K562 (cell line): Measurements from ENCODE around the gene QKI. TPM values are rescaled to one million over a fixed set of nuclear protein-coding genes. Genes with fewer than 3 reads are reported as not detected.

Experiments
- ATAC-seq: fragments of 200-7000 bp; cut with Tn5 transposase; 3 replicates; pipeline ENCODE4 v1.9.1; 2020; ENCODE audit warnings: moderate library complexity
- BruUV-seq: library from RNA; stranded (reverse); fragments of 400-500 nt; replicated peaks from 2 replicates; lab custom pipeline; 2021; lab: Mats Ljungman, UMichigan
- CTCF ChIA-PET: fragments of 300-600 bp; formaldehyde crosslinking; extraction: SDS; loops from one replicate; lab custom pipeline; 2021; ENCODE audit warnings: low intra/inter-chr PET ratio; lab: Yijun Ruan, JAX
- POLR2A ChIA-PET: fragments of 300-600, 350-650 bp; sonication (Branson Sonifier 250); formaldehyde crosslinking; extraction: SDS; loops from one replicate; lab custom pipeline; 2021; ENCODE audit warnings: antibody characterized with exemption, inconsistent platforms; lab: Yijun Ruan, JAX
- DNase-seq, 4 experiments: peaks; one replicate each; pipeline versions ENCODE4 v3.0.0 to v3.0.0-alpha.2; 2011 to 2018; ENCODE audit warnings: low spot score in 3 of 4, mixed read lengths in 3 of 4; ENCODE audit errors: extremely low read depth in 1 of 4
- FAIRE-seq: peaks from 2 replicates; lab custom pipeline; 2011; peaks lifted over from hg19 to GRCh38; lab: Jason Lieb, UNC
- H2AFZ ChIP-seq: 2 replicates; pipeline ENCODE4 v1.6.0; 2011; ENCODE audit warnings: low read depth, low read length, control low read depth, inconsistent platforms
- H3K27ac ChIP-seq: fragments of 200-600 bp; 3 replicates; pipeline ENCODE4 v1.8.0; 2011; ENCODE audit warnings: low read depth, mild to moderate bottlenecking, control low read depth, inconsistent platforms, low read length, moderate library complexity, mixed read lengths; ENCODE audit errors: extremely low read depth
- H3K27me3 ChIP-seq, 2 experiments: fragments of 300-600 bp in 1 of 2; 2 replicates in 1 of 2; 3 replicates in 1 of 2; pipeline versions ENCODE4 v1.6.0 to v1.8.0; 2011; ENCODE audit warnings: inconsistent platforms in 2 of 2, low read length in 2 of 2, mild to moderate bottlenecking in 1 of 2, mixed read lengths in 1 of 2, moderate library complexity in 1 of 2; ENCODE audit not compliant: control insufficient read depth in 2 of 2, insufficient read depth in 2 of 2
- H3K36me3 ChIP-seq: fragments of 300-600 bp; 3 replicates; pipeline ENCODE4 v1.8.0; 2011; ENCODE audit warnings: mild to moderate bottlenecking, low read length, inconsistent platforms; ENCODE audit not compliant: control insufficient read depth, insufficient read depth
- H3K4me1 ChIP-seq, 2 experiments: fragments of 200-600 bp in 1 of 2; replicated peaks in 1 of 2; 2 replicates in 1 of 2; 3 replicates in 1 of 2; pipeline versions ENCODE4 v1.5.1 to v1.8.0; 2011; ENCODE audit warnings: inconsistent platforms in 2 of 2, low read length in 2 of 2, mild to moderate bottlenecking in 1 of 2, mixed read lengths in 1 of 2, moderate library complexity in 1 of 2; ENCODE audit not compliant: control insufficient read depth in 2 of 2, insufficient read depth in 2 of 2
- H3K4me2 ChIP-seq: 2 replicates; pipeline ENCODE4 v1.6.1; 2011; ENCODE audit warnings: low read length, control low read depth, inconsistent platforms, mixed read lengths; ENCODE audit not compliant: insufficient read depth
- H3K4me3 ChIP-seq: fragments of 200-600 bp; sonication (generic), shearing (Covaris generic); 2 replicates; pipeline ENCODE4 v1.5.1; 2016; ENCODE audit warnings: control low read depth, inconsistent platforms
- H3K79me2 ChIP-seq: fragments of 200-600 bp; 3 replicates; pipeline ENCODE4 v1.8.0; 2011; ENCODE audit warnings: low read length, inconsistent platforms; ENCODE audit not compliant: control insufficient read depth, insufficient read depth
- H3K9ac ChIP-seq, 2 experiments: 2 replicates each; pipeline versions ENCODE4 v1.6.0 to v1.6.1; 2011; ENCODE audit warnings: low read depth in 2 of 2, low read length in 2 of 2, control low read depth in 1 of 2, inconsistent platforms in 1 of 2, mild to moderate bottlenecking in 1 of 2, mixed read lengths in 1 of 2; ENCODE audit not compliant: insufficient read depth in 1 of 2
- H3K9me1 ChIP-seq: one replicate; pipeline ENCODE4 v1.6.0; 2011; ENCODE audit warnings: inconsistent platforms, mild to moderate bottlenecking, low read length, moderate library complexity; ENCODE audit not compliant: control insufficient read depth, insufficient read depth
- H3K9me3 ChIP-seq: replicated peaks from 2 replicates; pipeline ENCODE4 v1.5.1; 2011; ENCODE audit warnings: low read depth, low read length, inconsistent platforms; ENCODE audit not compliant: control insufficient read depth, insufficient read depth
- H4K20me1 ChIP-seq: replicated peaks from 2 replicates; pipeline ENCODE4 v1.6.1; 2011; ENCODE audit warnings: low read length, inconsistent platforms, mixed read lengths; ENCODE audit not compliant: control insufficient read depth, insufficient read depth
- CGGBP1 ChIP-seq: fragments of 250-450 bp; sonication (Bioruptor Pico); IDR thresholded peaks from 2 replicates; pipeline ENCODE4 v1.9.0; 2021; ENCODE audit warnings: mild to moderate bottlenecking
- DMBX1 ChIP-seq: fragments of 250-450 bp; sonication (Bioruptor Pico); IDR thresholded peaks from 2 replicates; pipeline ENCODE4 v1.8.0; 2022; ENCODE audit warnings: inconsistent platforms, mild to moderate bottlenecking, moderate library complexity, borderline replicate concordance
- ELF1 ChIP-seq: fragments of 200-800 bp; sonication (Bioruptor generic); IDR thresholded peaks from 2 replicates; pipeline ENCODE4 v1.6.1; 2016; ENCODE audit warnings: missing genetic modification characterization, missing compliant biosample characterization
- HDGF ChIP-seq: fragments of 450-650 bp; IDR thresholded peaks from 2 replicates; pipeline ENCODE4 v1.6.1; 2016
- PHF8 ChIP-seq: fragments of 200-600 bp; sonication (generic); IDR thresholded peaks from 2 replicates; pipeline ENCODE4 v1.6.1; 2012; ENCODE audit warnings: mixed run types, mild to moderate bottlenecking, inconsistent platforms, low read length, moderate library complexity, borderline replicate concordance
- PKNOX1 ChIP-seq: fragments of 450-650 bp; IDR thresholded peaks from 2 replicates; pipeline ENCODE4 v1.6.1; 2016
- RHOXF2B ChIP-seq: fragments of 250-450 bp; sonication (Bioruptor Pico); conservative IDR thresholded peaks from 2 replicates; pipeline ENCODE4 v1.5.1; 2021
- SRF ChIP-seq, 2 experiments: fragments of 250-450, 450-650 bp in 1 of 2; sonication (Bioruptor Pico) in 1 of 2; sonication (generic) in 1 of 2; formaldehyde crosslinking; IDR thresholded peaks; 2 replicates each; pipeline versions ENCODE4 v1.5.0 to v1.5.1; 2020 to 2022; ENCODE audit warnings: mild to moderate bottlenecking in 1 of 2, missing genetic modification reagents in 1 of 2
- TAL1 ChIP-seq: fragments of 450-650 bp; IDR thresholded peaks from 2 replicates; pipeline ENCODE4 v1.6.1; 2016; ENCODE audit warnings: mild to moderate bottlenecking
- U2AF2 ChIP-seq: fragments of 200-400 bp; formaldehyde crosslinking; optimal IDR thresholded peaks from 2 replicates; pipeline ENCODE3; 2017; ENCODE audit warnings: low read depth, mild to moderate bottlenecking, low read length
- ZFP1 ChIP-seq: fragments of 450-650 bp; formaldehyde crosslinking; IDR thresholded peaks from 2 replicates; pipeline ENCODE4 v1.4.0; 2020; ENCODE audit warnings: mild to moderate bottlenecking, mixed read lengths
- ZNF212 ChIP-seq: fragments of 450-650 bp; formaldehyde crosslinking; IDR thresholded peaks from 2 replicates; pipeline ENCODE4 v1.4.0; 2020; ENCODE audit warnings: mild to moderate bottlenecking
- ZNF316 ChIP-seq: fragments of 450-650 bp; IDR thresholded peaks from 2 replicates; pipeline ENCODE4 v1.6.1; 2016
- WGBS: fragments of 100-300 bp; shearing (Covaris generic); methylation state at CpG from one replicate; pipeline ENCODE4 v1.1.6; 2016; ENCODE audit warnings: low coverage, mixed read lengths; ENCODE audit not compliant: insufficient coverage; ENCODE audit errors: missing lambda C conversion rate; 5-methylcytosine and 5-hydroxymethylcytosine counted together
- in situ Hi-C: fragments of 300-500 bp; cut with MboI; formaldehyde crosslinking; loops from 4 replicates; pipeline ENCODE4 v1.15.0; 2018; ENCODE audit warnings: inconsistent platforms, mixed read lengths
- intact Hi-C: fragments of 100-400 bp; cut with micrococcal nuclease; formaldehyde crosslinking; loops from 2 replicates; pipeline ENCODE4 v1.14.2; 2022
- polyA plus RNA-seq, 8 experiments: library from polyadenylated mRNA; depleted of rRNA in 4 of 8; stranded (reverse) in 5 of 8; unstranded in 3 of 8; fragments of >200 nt; fragmentation: Nextera tagmentation in 2 of 8; fragmentation: Illumina TruSeq in 1 of 8; extraction: Ambion mirVana in 2 of 8; extraction: Trizol in 1 of 8; gene quantifications; 2 replicates each; pipeline versions ENCODE4 v1.2.1 to v1.2.3, GENCODE V29; 2011 to 2014; ENCODE audit warnings: inconsistent platforms in 1 of 8, missing spikeins in 1 of 8
- total RNA-seq, 7 experiments: library from RNA; depleted of rRNA in 6 of 7; stranded (reverse); fragments of >200 nt in 6 of 7; fragmentation: Illumina TruSeq in 2 of 7; extraction: Trizol in 2 of 7; gene quantifications; 2 replicates each; pipeline versions ENCODE4 v1.2.1 to v1.2.3, GENCODE V29; 2011 to 2021; ENCODE audit warnings: low replicate concordance in 1 of 7

The QKI gene
- total and polyA plus RNA-seq, 9 of the 15 experiments (the other 6 are each of a cell fraction or from before 2014, with no cell fraction given) = 20.4 to 215 (median 123) TPM

GRCh38 chr6:163377561-163377960, 37.0 kb upstream of the QKI start:
- Histone ChIP-seq H3K79me2 (no peaks in the 10 kb centered on the region), H3K27ac (no peak overlapping the region), H3K9me3 (no peaks in the 10 kb centered on the region), H3K4me3 (no peak overlapping the region), H3K4me2 (peak overlapping the region; percentile 36), H3K27me3 (peaks cover 39 to 81% of the 10 kb centered on the region in 2 experiments), H4K20me1 (no peaks in the 10 kb centered on the region), H3K9me1 (no peaks in the 10 kb centered on the region), H3K36me3 (no peaks in the 10 kb centered on the region), H3K9ac (peak overlapping the region in 1 of 2 experiments; percentile 39; a peak in 1 of 4 replicates), H2AFZ (peak overlapping the region; percentile 58), H3K4me1 (no peaks in the 10 kb centered on the region)
- intact Hi-C loops = no loop called here
- WGBS = 13% methylated on average over 10 of the region's 10 CpGs
- DNase-seq = no peak
- no peak for ATAC-seq
- TF ChIP-seq TAL1 (no peak), PKNOX1 (0 out of 2 replicates have a peak, but pooled peaks have one; percentile 20)
- POLR2A ChIA-PET = no interaction called here
- no TSS peak for BruUV-seq
- CTCF ChIA-PET = no interaction called here
- no peak for FAIRE-seq
- in situ Hi-C loops = no loop called here

- Histone ChIP-seq H3K27ac (no peak overlapping the region), H3K36me3 (no peaks in the 10 kb centered on the region), H3K4me1 (no peaks in the 10 kb centered on the region), H3K27me3 (peaks cover 32 to 62% of the 10 kb centered on the region in 2 experiments), H3K4me3 (no peak overlapping the region), H2AFZ (no peak overlapping the region), H3K9me3 (no peaks in the 10 kb centered on the region), H3K9ac (no peak overlapping the region), H4K20me1 (no peaks in the 10 kb centered on the region), H3K9me1 (no peaks in the 10 kb centered on the region), H3K4me2 (no peak overlapping the region), H3K79me2 (no peaks in the 10 kb centered on the region)
- CTCF ChIA-PET = no interaction called here
- TF ChIP-seq CGGBP1 (CRISPR knock-in tag) = no peak
- no peak for TF ChIP-seq ZNF316
- TF ChIP-seq SRF (CRISPR knock-in tag; IDR thresholded peaks at IDR 0.05) = no peak
- TF ChIP-seq ZFP1 = no peak
- no peak for TF ChIP-seq ELF1 (tag)
- no peak for TF ChIP-seq ZNF212 (CRISPR knock-in tag)
- TF ChIP-seq PHF8 = no peak
- TF ChIP-seq RHOXF2B (CRISPR knock-in tag) = no peak
- no peak for TF ChIP-seq HDGF
- no peak for TF ChIP-seq U2AF2
- no peak for TF ChIP-seq DMBX1
- in situ Hi-C loops (no loop called here), intact Hi-C loops (no loop called here)
- DNase-seq (no peak), FAIRE-seq (no peak), ATAC-seq (no peak)
- no TSS peak for BruUV-seq
- POLR2A ChIA-PET = interaction anchor here (1.0 to 1.2 kb wide), 2 partner anchors 12 to 32 kb away, joined by 3 to 5 read pairs; no protein-coding TSS in a partner anchor
- WGBS = 13% methylated on average over 7 of the region's 7 CpGs
Measured at GRCh38 chr6:163380216-163380615, 34.3 kb upstream of the QKI start.
